GM18520 (cell line): ENCODE measurements around the gene OPTC.

Source experiments
- ATAC-seq: cut with Tn5 transposase; IDR thresholded peaks from one replicate; pipeline ENCODE4 v1.9.1; 2021; ENCODE audit not compliant: unreplicated experiment

OPTC gene

DNA sequence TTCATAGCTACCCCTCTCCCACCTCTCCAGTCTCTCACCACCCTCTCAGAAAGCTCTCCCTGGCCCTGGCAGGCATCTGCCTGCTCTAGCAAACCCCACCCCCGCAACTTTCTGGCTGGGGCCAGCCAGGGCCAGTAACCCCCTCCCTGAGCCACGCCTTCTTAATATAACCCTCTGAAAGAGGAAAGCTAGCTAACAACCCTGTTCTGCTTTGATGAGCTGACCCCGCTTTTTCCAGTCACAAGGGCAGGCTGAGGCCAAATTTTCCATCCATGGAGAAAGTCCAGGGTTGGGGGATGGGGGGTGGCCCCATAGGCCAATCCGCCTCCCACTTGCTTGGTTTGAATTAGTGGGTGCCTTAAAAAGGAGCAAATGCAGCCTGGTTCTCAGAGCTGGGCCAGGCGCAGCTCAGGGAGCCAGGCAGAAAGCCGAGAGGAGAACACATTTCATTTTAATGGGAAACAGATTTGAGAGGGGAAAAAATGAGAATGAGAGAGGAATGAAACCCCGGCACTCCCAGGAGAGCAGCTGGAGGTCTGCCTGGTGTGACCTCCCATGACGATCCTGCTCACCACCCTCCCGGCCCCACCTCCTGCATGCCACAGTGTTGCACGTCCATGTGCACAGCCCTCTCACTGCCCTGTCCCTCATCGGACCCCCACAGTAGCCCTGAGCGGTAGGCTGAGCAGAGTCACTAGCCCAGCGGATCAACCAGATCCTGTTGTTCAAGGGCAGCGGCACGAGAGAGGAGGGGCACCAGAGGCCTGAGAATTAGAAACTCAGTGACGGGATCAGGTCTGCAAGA, 62.3 kb downstream of the OPTC start:
- no peak for ATAC-seq

DNA sequence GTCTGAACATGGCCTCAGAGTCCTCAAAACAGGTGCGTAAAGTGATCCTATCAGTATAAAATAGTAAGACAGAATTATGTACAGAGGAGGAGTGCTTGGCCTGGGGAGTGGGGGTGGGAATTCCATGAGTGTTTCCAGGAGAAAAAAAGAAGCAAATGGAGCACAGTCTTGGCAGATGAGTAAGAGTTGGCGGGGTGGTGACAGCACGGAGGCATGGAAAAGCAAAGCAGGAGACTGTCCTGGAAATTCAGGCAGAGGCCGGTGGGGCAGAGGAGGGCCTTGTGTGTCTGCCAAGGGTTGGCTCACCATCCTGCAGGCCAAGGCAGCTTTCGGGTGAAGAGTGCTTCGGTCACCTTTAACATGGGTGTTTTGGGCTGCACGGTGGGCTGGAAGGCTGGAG, 63.4 kb downstream of the OPTC start:
- no peak for ATAC-seq

DNA sequence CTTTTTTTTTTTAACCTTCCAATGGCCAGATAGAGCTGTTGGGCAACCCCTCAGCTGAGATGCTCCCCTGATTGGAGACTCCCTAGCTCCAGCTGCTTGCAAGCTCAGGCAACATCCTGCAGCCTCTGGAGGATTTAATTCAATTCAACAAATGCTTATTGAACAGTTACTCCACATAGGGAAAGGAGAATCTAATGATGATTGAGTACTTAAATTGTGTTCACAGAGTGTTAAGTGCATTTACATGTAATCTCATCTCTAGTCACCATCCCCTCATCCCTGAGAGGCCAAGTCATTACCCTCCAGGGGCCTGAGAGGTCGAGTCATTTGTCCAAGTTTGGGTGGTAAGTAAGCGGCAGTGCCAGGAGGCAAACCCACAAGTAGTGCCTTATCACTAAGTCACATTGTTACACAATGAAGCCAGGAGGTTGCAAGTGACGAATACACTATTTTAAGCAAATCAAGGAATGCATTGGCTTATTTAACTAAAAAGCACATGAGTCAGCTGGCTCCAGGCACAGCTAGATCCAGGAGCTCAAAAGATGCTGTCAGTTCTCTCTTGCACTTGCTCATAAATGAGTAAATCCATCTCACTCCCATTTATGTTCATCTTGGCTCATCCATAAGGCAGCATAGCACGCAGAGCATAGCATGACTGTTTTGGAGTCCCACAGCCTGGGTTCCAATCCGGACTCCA, 64.3 kb downstream of the OPTC start:
- no peak for ATAC-seq
